AG04450 (cell line): ENCODE data around the gene SCAP. TPM values are rescaled to one million over a fixed set of nuclear protein-coding genes. Genes with fewer than 3 reads are reported as not detected.

Source experiments
- CTCF ChIA-PET: fragments of 300-600, 350-600 bp; formaldehyde crosslinking; extraction: SDS; loops from one replicate; lab custom pipeline; 2022; ENCODE audit warnings: antibody characterized with exemption, inconsistent platforms; lab: Charles Lee
- POLR2A ChIA-PET: fragments of 350-600 bp; formaldehyde crosslinking; extraction: SDS; loops from one replicate; lab custom pipeline; 2021; ENCODE audit warnings: antibody characterized with exemption, inconsistent platforms; lab: Yijun Ruan, JAX
- DNase-seq: peaks from one replicate; pipeline ENCODE4 v3.0.0-alpha.2; 2011; ENCODE audit warnings: low read depth, low spot score
- H3K27ac ChIP-seq: one replicate; pipeline ENCODE4 v1.5.1; 2012; ENCODE audit warnings: low read depth, low read length, control low read depth
- H3K27me3 ChIP-seq: one replicate; pipeline ENCODE4 v1.6.0; 2012; ENCODE audit warnings: low read length; ENCODE audit not compliant: control insufficient read depth, insufficient read depth
- H3K4me3 ChIP-seq: 2 replicates; pipeline ENCODE4 v1.5.1; 2011; ENCODE audit warnings: mild to moderate bottlenecking, low read depth, low read length, control low read depth
- H3K9me3 ChIP-seq: 2 replicates; pipeline ENCODE4 v1.5.1; 2012; ENCODE audit warnings: low read length; ENCODE audit not compliant: control insufficient read depth, insufficient read depth
- polyA plus RNA-seq: library from polyadenylated mRNA; depleted of rRNA; stranded (reverse); fragments of >200 nt; gene quantifications from 2 replicates; pipeline ENCODE4 v1.2.3, GENCODE V29; 2011; rRNA removed
- small RNA-seq: library from RNA; depleted of rRNA; stranded (forward); fragments of <200 nt; gene quantifications from one replicate; pipeline ENCODE3, GENCODE V24; 2012; ENCODE audit warnings: low read depth; ENCODE audit not compliant: insufficient read length
- TF ChIP-seq, protein P1 (sequence below): IDR thresholded peaks from 2 replicates; pipeline ENCODE4 v1.5.1; 2011; ENCODE audit warnings: low read depth, low read length, control low read depth, inconsistent platforms

Gene SCAP
- polyA plus RNA-seq, 1 experiment, result 17.0 TPM

DNA sequence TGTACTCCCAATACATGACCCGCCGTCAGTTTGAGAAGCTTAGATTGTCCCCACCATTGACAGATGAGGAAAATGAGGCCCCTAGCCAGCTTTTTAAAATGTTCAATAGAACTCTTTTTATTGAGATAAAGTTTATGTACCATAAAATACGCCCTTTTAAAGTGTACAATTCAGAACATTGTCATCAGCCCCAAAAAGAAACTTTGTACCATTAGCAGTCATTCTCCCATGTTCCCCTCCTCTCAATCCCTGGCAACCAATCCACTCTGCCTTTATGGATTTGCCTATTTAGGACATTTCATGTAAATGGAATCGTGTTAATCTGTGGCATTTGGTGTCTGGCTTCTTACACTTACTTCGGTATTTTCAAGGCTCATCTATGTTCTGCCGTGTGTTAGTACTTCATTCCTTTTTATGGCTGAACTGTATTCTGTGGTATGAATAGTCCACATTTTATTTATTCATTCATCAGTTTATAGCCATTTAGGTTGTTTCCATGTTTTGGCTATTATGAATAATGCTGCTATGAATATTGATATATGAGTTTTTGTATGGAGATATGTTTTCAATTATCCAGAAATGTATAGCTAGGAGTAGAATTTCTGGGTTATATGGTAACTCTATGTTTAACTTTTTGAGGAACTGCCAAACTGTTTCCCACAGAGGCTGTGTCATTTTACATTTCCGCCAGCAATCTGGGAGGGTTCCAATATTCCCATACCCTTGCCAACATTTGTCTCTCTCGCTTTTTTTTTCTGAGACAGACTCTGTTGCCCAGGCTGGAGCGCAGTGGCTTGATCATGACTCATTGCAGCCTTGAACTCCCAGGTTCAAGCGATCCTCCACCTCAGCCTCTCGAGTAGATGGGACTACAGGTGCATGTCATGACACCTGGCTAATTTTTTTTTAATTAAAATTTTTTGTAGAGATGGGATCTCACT, 110.3 kb downstream of the SCAP start:
- Histone ChIP-seq H3K9me3 (peaks cover under 1% of the 10 kb centered on the region; the same call in 1 of the 2 replicates), H3K27ac (no peak overlapping the region), H3K27me3 (peaks cover 5% of the 10 kb centered on the region), H3K4me3 (no peak overlapping the region)
- ChIA-PET CTCF (no interaction called here), POLR2A (no interaction called here)
- DNase-seq, result peak; percentile 13
- TF ChIP-seq, protein P1, sequence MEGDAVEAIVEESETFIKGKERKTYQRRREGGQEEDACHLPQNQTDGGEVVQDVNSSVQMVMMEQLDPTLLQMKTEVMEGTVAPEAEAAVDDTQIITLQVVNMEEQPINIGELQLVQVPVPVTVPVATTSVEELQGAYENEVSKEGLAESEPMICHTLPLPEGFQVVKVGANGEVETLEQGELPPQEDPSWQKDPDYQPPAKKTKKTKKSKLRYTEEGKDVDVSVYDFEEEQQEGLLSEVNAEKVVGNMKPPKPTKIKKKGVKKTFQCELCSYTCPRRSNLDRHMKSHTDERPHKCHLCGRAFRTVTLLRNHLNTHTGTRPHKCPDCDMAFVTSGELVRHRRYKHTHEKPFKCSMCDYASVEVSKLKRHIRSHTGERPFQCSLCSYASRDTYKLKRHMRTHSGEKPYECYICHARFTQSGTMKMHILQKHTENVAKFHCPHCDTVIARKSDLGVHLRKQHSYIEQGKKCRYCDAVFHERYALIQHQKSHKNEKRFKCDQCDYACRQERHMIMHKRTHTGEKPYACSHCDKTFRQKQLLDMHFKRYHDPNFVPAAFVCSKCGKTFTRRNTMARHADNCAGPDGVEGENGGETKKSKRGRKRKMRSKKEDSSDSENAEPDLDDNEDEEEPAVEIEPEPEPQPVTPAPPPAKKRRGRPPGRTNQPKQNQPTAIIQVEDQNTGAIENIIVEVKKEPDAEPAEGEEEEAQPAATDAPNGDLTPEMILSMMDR, result no peak

Small RNA genes lying within 50 kb of the gene (small RNA-seq; reads per million reads assigned to genes)
- gene AC099778.2, result not detected

Other genes starting within 250 kb of the SCAP start
- gene KIF9, start 193.1 kb downstream of the SCAP start, polyA plus RNA-seq, result 3.0 and 4.0 TPM in 2 replicates
- 17.4 and 20.1 TPM in 2 replicates for gene KLHL18, start 193.0 kb downstream of the SCAP start, polyA plus RNA-seq
- 1.3 and 2.9 TPM in 2 replicates for gene PTPN23, start 94.9 kb downstream of the SCAP start, polyA plus RNA-seq
- 40.0 and 46.6 TPM in 2 replicates for gene ELP6, start 37.8 kb upstream of the SCAP start, polyA plus RNA-seq
- not detected in 2 replicates for gene CSPG5, start 102.9 kb upstream of the SCAP start, polyA plus RNA-seq